Measurements from ENCODE around the gene PCMTD2.

The PCMTD2 gene

GRCh38 chr20:64271636-64272035 is 16.1 kb downstream of the PCMTD2 start:
- Histone ChIP-seq H4K20me1 (ENCODE audit: control insufficient read depth, insufficient read depth, low read depth, low read length) (no peaks in the 10 kb centered on the region), H3K27ac (ENCODE audit: low read depth, low read length) (no peak overlapping the region), H3K27me3 (ENCODE audit: control insufficient read depth, low read length) (no peaks in the 10 kb centered on the region), H3K9me3 (ENCODE audit: control insufficient read depth, insufficient read depth, low read length) (peaks cover 3% of the 10 kb centered on the region; the same call in 1 of the 2 replicates), H3K79me2 (ENCODE audit: control insufficient read depth, low read length) (peaks cover 6% of the 10 kb centered on the region; the same call in 1 of the 2 replicates), H3F3A (ENCODE audit: control insufficient read depth, insufficient read depth) (no peaks in the 10 kb centered on the region; the same call in 1 of the 2 replicates), H3K4me3 (ENCODE audit: low read length) (no peak overlapping the region), H3K4me2 (ENCODE audit: low read length) (no peak overlapping the region), H3K36me3 (ENCODE audit: control insufficient read depth, low read length) (peaks cover 48% of the 10 kb centered on the region), H3K4me1 (ENCODE audit: control insufficient read depth, low read length) (no peaks in the 10 kb centered on the region), H3K9me2 (replicated peaks; ENCODE audit: control insufficient read depth, low read length) (no peaks in the 10 kb centered on the region)
- no peak for TF ChIP-seq EZH2phosphoT487 (IDR thresholded peaks at IDR 0.05; ENCODE audit: borderline replicate concordance, low read length)

- peaks cover 6% of the 10 kb centered on the region; the same call in 1 of the 2 replicates for H3K79me2 ChIP-seq (ENCODE audit: control insufficient read depth, low read length)
These were observed 17.6 kb downstream of the PCMTD2 start for GRCh38 chr20:64273109-64273508.

GRCh38 chr20:64276817-64277216 is 21.3 kb downstream of the PCMTD2 start:
- no peak overlapping the region for H3K27ac ChIP-seq (ENCODE audit: low read depth, low read length)
- H3K4me2 ChIP-seq (ENCODE audit: low read length): no peak overlapping the region
- peaks cover 4% of the 10 kb centered on the region; the same call in 1 of the 2 replicates for H3K9me3 ChIP-seq (ENCODE audit: control insufficient read depth, insufficient read depth, low read length)
- H3K27me3 ChIP-seq (ENCODE audit: control insufficient read depth, low read length): no peaks in the 10 kb centered on the region
- no peaks in the 10 kb centered on the region for H3K79me2 ChIP-seq (ENCODE audit: control insufficient read depth, low read length)
- H4K20me1 ChIP-seq (ENCODE audit: control insufficient read depth, insufficient read depth, low read depth, low read length): no peaks in the 10 kb centered on the region
- TF ChIP-seq CTCF (IDR thresholded peaks at IDR 0.05; ENCODE audit: low read depth, low read length, poor library complexity, severe bottlenecking) (no peak), EZH2phosphoT487 (IDR thresholded peaks at IDR 0.05; ENCODE audit: borderline replicate concordance, low read length) (no peak)
- no peaks in the 10 kb centered on the region for H3K4me1 ChIP-seq (ENCODE audit: control insufficient read depth, low read length)
- no peak overlapping the region for H3K4me3 ChIP-seq (ENCODE audit: low read length)
- H3K36me3 ChIP-seq (ENCODE audit: control insufficient read depth, low read length): peaks cover 16% of the 10 kb centered on the region
- H3K9me2 ChIP-seq (replicated peaks; ENCODE audit: control insufficient read depth, low read length): no peaks in the 10 kb centered on the region
- no peaks in the 10 kb centered on the region; the same call in 1 of the 2 replicates for H3F3A ChIP-seq (ENCODE audit: control insufficient read depth, insufficient read depth)

More at GRCh38 chr20:64273109-64273508, 17.6 kb downstream of the PCMTD2 start:
- Histone ChIP-seq H3K36me3 (ENCODE audit: control insufficient read depth, low read length) (peaks cover 36% of the 10 kb centered on the region), H3K9me3 (ENCODE audit: control insufficient read depth, insufficient read depth, low read length) (peaks cover 3% of the 10 kb centered on the region; the same call in 1 of the 2 replicates), H3K27me3 (ENCODE audit: control insufficient read depth, low read length) (no peaks in the 10 kb centered on the region), H3K9me2 (replicated peaks; ENCODE audit: control insufficient read depth, low read length) (no peaks in the 10 kb centered on the region), H3K4me1 (ENCODE audit: control insufficient read depth, low read length) (no peaks in the 10 kb centered on the region), H3F3A (ENCODE audit: control insufficient read depth, insufficient read depth) (no peaks in the 10 kb centered on the region; the same call in 1 of the 2 replicates), H3K4me2 (ENCODE audit: low read length) (no peak overlapping the region), H4K20me1 (ENCODE audit: control insufficient read depth, insufficient read depth, low read depth, low read length) (no peaks in the 10 kb centered on the region), H3K27ac (ENCODE audit: low read depth, low read length) (no peak overlapping the region), H3K4me3 (ENCODE audit: low read length) (no peak overlapping the region)
- TF ChIP-seq CTCF (IDR thresholded peaks at IDR 0.05; ENCODE audit: low read depth, low read length, poor library complexity, severe bottlenecking) (no peak), EZH2phosphoT487 (IDR thresholded peaks at IDR 0.05; ENCODE audit: borderline replicate concordance, low read length) (no peak)

GRCh38 chr20:64277571-64278316 is 22.2 kb downstream of the PCMTD2 start:
- H4K20me1 ChIP-seq (ENCODE audit: control insufficient read depth, insufficient read depth, low read depth, low read length): no peaks in the 10 kb centered on the region
- H3K4me2 ChIP-seq (ENCODE audit: low read length): no peak overlapping the region
- H3K27me3 ChIP-seq (ENCODE audit: control insufficient read depth, low read length): no peaks in the 10 kb centered on the region
- no peaks in the 10 kb centered on the region; the same call in 1 of the 2 replicates for H3F3A ChIP-seq (ENCODE audit: control insufficient read depth, insufficient read depth)
- H3K4me3 ChIP-seq (ENCODE audit: low read length): no peak overlapping the region
- no peaks in the 10 kb centered on the region for H3K9me2 ChIP-seq (replicated peaks; ENCODE audit: control insufficient read depth, low read length)
- H3K27ac ChIP-seq (ENCODE audit: low read depth, low read length): no peak overlapping the region
- peaks cover 15% of the 10 kb centered on the region for H3K36me3 ChIP-seq (ENCODE audit: control insufficient read depth, low read length)
- no peaks in the 10 kb centered on the region for H3K4me1 ChIP-seq (ENCODE audit: control insufficient read depth, low read length)
- no peaks in the 10 kb centered on the region for H3K79me2 ChIP-seq (ENCODE audit: control insufficient read depth, low read length)
- peaks cover 8% of the 10 kb centered on the region; the same call in 1 of the 2 replicates for H3K9me3 ChIP-seq (ENCODE audit: control insufficient read depth, insufficient read depth, low read length)
- TF ChIP-seq CTCF (IDR thresholded peaks at IDR 0.05; ENCODE audit: low read depth, low read length, poor library complexity, severe bottlenecking) (no peak), EZH2phosphoT487 (IDR thresholded peaks at IDR 0.05; ENCODE audit: borderline replicate concordance, low read length) (no peak)

All from DOHH2 (cell line).